Astrocyte (in vitro differentiated cells and primary cell): ENCODE results near the gene DGKH. TPM values are rescaled to one million over a fixed set of nuclear protein-coding genes. Genes with fewer than 3 reads are reported as not detected.

ENCODE experiments used
- DNase-seq: peaks from one replicate; pipeline ENCODE4 v3.0.0-alpha.2; 2010; ENCODE audit warnings: low read depth
- FAIRE-seq: peaks from 2 replicates; lab custom pipeline; 2011; peaks lifted over from hg19 to GRCh38; lab: Jason Lieb, UNC
- H2AFZ ChIP-seq: 2 replicates; pipeline ENCODE4 v1.6.0; 2012; ENCODE audit warnings: low read depth, low read length, inconsistent platforms
- H3K27ac ChIP-seq: 2 replicates; pipeline ENCODE4 v1.5.1; 2011; ENCODE audit warnings: low read depth, low read length, inconsistent platforms
- H3K27me3 ChIP-seq: 2 replicates; pipeline ENCODE4 v1.6.0; 2011; ENCODE audit warnings: low read length, inconsistent platforms; ENCODE audit not compliant: insufficient read depth
- H3K36me3 ChIP-seq: 2 replicates; pipeline ENCODE4 v1.5.1; 2011; ENCODE audit warnings: low read length, inconsistent platforms; ENCODE audit not compliant: insufficient read depth
- H3K4me1 ChIP-seq: 2 replicates; pipeline ENCODE4 v1.5.1; 2011; ENCODE audit warnings: low read length, inconsistent platforms; ENCODE audit not compliant: insufficient read depth
- H3K4me2 ChIP-seq: 2 replicates; pipeline ENCODE4 v1.6.0; 2012; ENCODE audit warnings: low read length, inconsistent platforms
- H3K4me3 ChIP-seq: 2 replicates; pipeline ENCODE4 v1.5.1; 2011; ENCODE audit warnings: low read depth, mild to moderate bottlenecking, low read length, inconsistent platforms; ENCODE audit not compliant: insufficient read depth
- H3K79me2 ChIP-seq: 2 replicates; pipeline ENCODE4 v1.6.0; 2012; ENCODE audit warnings: mild to moderate bottlenecking, low read length, inconsistent platforms; ENCODE audit not compliant: insufficient read depth
- H3K9ac ChIP-seq: 2 replicates; pipeline ENCODE4 v1.6.0; 2012; ENCODE audit warnings: mild to moderate bottlenecking, low read length, inconsistent platforms
- H3K9me3 ChIP-seq: 2 replicates; pipeline ENCODE4 v1.5.1; 2012; ENCODE audit warnings: low read depth, mild to moderate bottlenecking, low read length, inconsistent platforms; ENCODE audit not compliant: insufficient read depth
- H4K20me1 ChIP-seq: 2 replicates; pipeline ENCODE4 v1.6.0; 2012; ENCODE audit warnings: low read length, inconsistent platforms; ENCODE audit not compliant: insufficient read depth
- H3K27ac Mint-ChIP-seq: one replicate; pipeline ENCODE4 v1.8.0; 2021; ENCODE audit warnings: mild to moderate bottlenecking, mixed read lengths; ENCODE audit not compliant: unreplicated experiment
- H3K27me3 Mint-ChIP-seq: one replicate; pipeline ENCODE4 v1.8.0; 2021; ENCODE audit warnings: low read depth, mixed read lengths; ENCODE audit not compliant: unreplicated experiment
- H3K36me3 Mint-ChIP-seq: one replicate; pipeline ENCODE4 v1.8.0; 2021; ENCODE audit warnings: low read depth, mixed read lengths; ENCODE audit not compliant: unreplicated experiment
- H3K4me1 Mint-ChIP-seq: one replicate; pipeline ENCODE4 v1.8.0; 2021; ENCODE audit warnings: low read depth, mixed read lengths; ENCODE audit not compliant: unreplicated experiment
- H3K4me3 Mint-ChIP-seq: one replicate; pipeline ENCODE4 v1.8.0; 2021; ENCODE audit warnings: mild to moderate bottlenecking, moderate library complexity, mixed read lengths; ENCODE audit not compliant: unreplicated experiment
- H3K9me3 Mint-ChIP-seq: one replicate; pipeline ENCODE4 v1.8.0; 2021; ENCODE audit warnings: mild to moderate bottlenecking, mixed read lengths; ENCODE audit not compliant: unreplicated experiment
- EZH2 ChIP-seq: IDR thresholded peaks from 2 replicates; pipeline ENCODE4 v1.6.1; 2012; ENCODE audit warnings: mild to moderate bottlenecking, low read length, inconsistent platforms; ENCODE audit not compliant: insufficient read depth
- total RNA-seq: library from RNA; stranded (reverse); gene quantifications from 2 replicates; pipeline ENCODE4 v1.2.1, GENCODE V29; 2021
- TF ChIP-seq, protein P1 (sequence below): IDR thresholded peaks from 2 replicates; pipeline ENCODE4 v1.5.1; 2011; ENCODE audit warnings: low read depth, mild to moderate bottlenecking, inconsistent platforms, low read length, moderate library complexity; ENCODE audit not compliant: insufficient read depth

Gene DGKH
- total RNA-seq, 1 donor from 2014 or later: 16.4 TPM

DNA sequence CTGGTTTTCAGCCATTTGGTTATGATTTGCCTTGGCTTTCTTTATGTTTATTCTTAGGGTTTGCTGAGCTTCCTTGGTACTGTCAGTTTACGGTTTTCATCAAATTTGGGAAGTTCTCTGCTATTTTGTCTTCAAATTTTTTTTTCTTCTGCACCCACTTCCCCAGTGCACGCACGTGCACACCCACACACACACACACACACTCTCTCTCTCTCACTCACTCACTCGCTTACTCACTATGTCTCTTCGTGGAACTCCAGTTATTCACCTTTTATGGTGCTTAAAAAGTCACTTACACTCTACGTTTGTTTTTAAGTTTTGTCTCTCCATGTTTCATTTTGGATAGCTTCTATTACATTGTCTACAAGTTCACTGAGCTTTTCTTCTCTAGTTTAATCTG lies 230.6 kb downstream of the DGKH start:
- Histone ChIP-seq H3K9me3 (no peaks in the 10 kb centered on the region), H3K4me2 (no peak overlapping the region), H3K4me3 (peak overlapping the region; percentile 12), H2AFZ (no peak overlapping the region), H3K4me1 (no peaks in the 10 kb centered on the region), H3K9ac (no peak overlapping the region), H3K27me3 (no peaks in the 10 kb centered on the region), H4K20me1 (peaks cover 50% of the 10 kb centered on the region), H3K79me2 (peaks cover 91% of the 10 kb centered on the region), H3K36me3 (no peaks in the 10 kb centered on the region), H3K27ac (no peak overlapping the region)
- FAIRE-seq: no peak
- peak; percentile 36 for DNase-seq
- Mint-ChIP-seq H3K9me3 (no peaks in the 10 kb centered on the region), H3K4me1 (peaks cover 16% of the 10 kb centered on the region), H3K36me3 (no peaks in the 10 kb centered on the region), H3K27me3 (no peaks in the 10 kb centered on the region), H3K27ac (no peak overlapping the region), H3K4me3 (no peak overlapping the region)
- TF ChIP-seq EZH2: no peak
- TF ChIP-seq, protein P1, sequence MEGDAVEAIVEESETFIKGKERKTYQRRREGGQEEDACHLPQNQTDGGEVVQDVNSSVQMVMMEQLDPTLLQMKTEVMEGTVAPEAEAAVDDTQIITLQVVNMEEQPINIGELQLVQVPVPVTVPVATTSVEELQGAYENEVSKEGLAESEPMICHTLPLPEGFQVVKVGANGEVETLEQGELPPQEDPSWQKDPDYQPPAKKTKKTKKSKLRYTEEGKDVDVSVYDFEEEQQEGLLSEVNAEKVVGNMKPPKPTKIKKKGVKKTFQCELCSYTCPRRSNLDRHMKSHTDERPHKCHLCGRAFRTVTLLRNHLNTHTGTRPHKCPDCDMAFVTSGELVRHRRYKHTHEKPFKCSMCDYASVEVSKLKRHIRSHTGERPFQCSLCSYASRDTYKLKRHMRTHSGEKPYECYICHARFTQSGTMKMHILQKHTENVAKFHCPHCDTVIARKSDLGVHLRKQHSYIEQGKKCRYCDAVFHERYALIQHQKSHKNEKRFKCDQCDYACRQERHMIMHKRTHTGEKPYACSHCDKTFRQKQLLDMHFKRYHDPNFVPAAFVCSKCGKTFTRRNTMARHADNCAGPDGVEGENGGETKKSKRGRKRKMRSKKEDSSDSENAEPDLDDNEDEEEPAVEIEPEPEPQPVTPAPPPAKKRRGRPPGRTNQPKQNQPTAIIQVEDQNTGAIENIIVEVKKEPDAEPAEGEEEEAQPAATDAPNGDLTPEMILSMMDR: no peak

DNA sequence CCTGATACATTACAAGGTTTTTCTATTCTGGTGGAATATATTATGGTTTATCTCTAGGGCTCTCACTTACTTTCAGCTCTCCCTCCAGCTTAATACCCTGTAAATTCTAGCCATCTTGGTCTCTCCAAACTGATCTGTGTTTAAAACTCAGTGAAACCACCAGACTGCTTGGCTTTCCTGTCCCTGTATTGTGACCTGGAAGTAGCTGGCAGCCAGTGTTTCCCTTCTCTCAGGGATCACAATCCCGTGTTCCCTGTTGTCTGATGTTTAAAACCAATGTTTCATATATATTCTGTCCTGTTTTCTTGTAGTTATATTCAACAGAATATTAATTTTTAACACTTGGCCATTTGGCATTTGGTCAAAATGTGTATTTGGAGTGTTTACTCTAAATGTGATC lies 231.5 kb downstream of the DGKH start:
- H3K36me3 ChIP-seq: no peaks in the 10 kb centered on the region
- H3K9ac ChIP-seq: no peak overlapping the region
- no peaks in the 10 kb centered on the region for H3K27me3 ChIP-seq
- Mint-ChIP-seq H3K36me3 (no peaks in the 10 kb centered on the region), H3K27ac (no peak overlapping the region), H3K4me1 (peaks cover 16% of the 10 kb centered on the region), H3K27me3 (no peaks in the 10 kb centered on the region), H3K4me3 (no peak overlapping the region), H3K9me3 (no peaks in the 10 kb centered on the region)
- FAIRE-seq (no peak), DNase-seq (no peak)
- H3K27ac ChIP-seq: no peak overlapping the region
- H3K4me1 ChIP-seq: no peaks in the 10 kb centered on the region
- no peak overlapping the region for H2AFZ ChIP-seq
- no peak overlapping the region for H3K4me3 ChIP-seq
- H3K79me2 ChIP-seq: peaks cover 91% of the 10 kb centered on the region
- TF ChIP-seq, protein P1: no peak
- TF ChIP-seq EZH2: no peak
- peaks cover 57% of the 10 kb centered on the region for H4K20me1 ChIP-seq
- H3K9me3 ChIP-seq: no peaks in the 10 kb centered on the region
- H3K4me2 ChIP-seq: no peak overlapping the region

DNA sequence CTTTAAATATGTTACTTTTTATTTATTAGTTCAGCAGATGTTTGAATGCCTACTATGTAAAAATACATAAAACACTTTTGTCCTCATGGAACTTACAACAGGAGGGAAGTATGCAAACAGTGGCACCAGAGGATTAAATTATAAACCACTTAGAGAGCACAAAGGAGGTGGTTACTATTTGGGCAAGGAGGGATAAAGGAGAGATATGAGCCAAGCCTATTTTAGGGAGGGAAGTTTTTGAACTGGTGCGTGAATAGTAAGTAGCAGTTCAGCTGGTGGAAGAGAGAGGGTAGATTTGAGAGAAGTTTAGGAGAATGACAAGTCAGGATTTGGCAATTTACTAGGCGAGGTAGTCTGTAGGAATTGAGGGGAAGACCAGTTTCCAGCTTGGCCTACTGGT lies 232.1 kb downstream of the DGKH start:
- DNase-seq (no peak), FAIRE-seq (no peak)
- no peak overlapping the region for H3K4me2 ChIP-seq
- no peaks in the 10 kb centered on the region for H3K36me3 ChIP-seq
- no peak overlapping the region for H3K27ac ChIP-seq
- no peaks in the 10 kb centered on the region for H3K9me3 ChIP-seq
- Mint-ChIP-seq H3K9me3 (no peaks in the 10 kb centered on the region), H3K36me3 (no peaks in the 10 kb centered on the region), H3K27ac (no peak overlapping the region), H3K4me3 (no peak overlapping the region), H3K27me3 (no peaks in the 10 kb centered on the region), H3K4me1 (peaks cover 13% of the 10 kb centered on the region)
- H3K4me1 ChIP-seq: no peaks in the 10 kb centered on the region
- H3K79me2 ChIP-seq: peaks cover 88% of the 10 kb centered on the region
- H2AFZ ChIP-seq: no peak overlapping the region
- no peak overlapping the region for H3K9ac ChIP-seq
- peaks cover 54% of the 10 kb centered on the region for H4K20me1 ChIP-seq
- H3K4me3 ChIP-seq: no peak overlapping the region
- no peak for TF ChIP-seq EZH2
- TF ChIP-seq, protein P1: no peak
- H3K27me3 ChIP-seq: no peaks in the 10 kb centered on the region
